ENCODE results near the gene DNM2.

DNA sequence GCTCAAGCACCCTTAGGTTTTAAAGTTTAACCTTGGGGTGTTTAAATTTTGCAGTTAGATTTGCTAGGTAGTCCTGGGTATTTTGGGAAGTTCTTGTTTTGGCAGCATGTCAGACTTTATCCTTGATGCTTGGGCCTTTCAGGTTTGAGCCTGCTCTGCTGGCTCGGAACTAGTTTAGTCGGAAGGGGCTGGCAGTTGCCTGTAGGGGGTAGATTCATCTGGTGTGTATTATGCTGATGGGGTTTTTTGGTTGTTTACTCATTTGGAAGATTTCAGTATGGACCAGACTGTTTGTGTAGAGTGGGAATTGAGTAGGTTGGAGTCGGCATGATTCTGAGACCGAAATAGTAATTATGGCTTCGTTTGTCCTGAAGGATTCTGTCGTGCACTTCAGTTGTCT, 48.6 kb upstream of the DNM2 start:
- TF ChIP-seq EP300 (IDR thresholded peaks at IDR 0.05), result no peak
- TF ChIP-seq POLR2A (IDR thresholded peaks at IDR 0.05), result no peak
- no peak for TF ChIP-seq CTCF (IDR thresholded peaks at IDR 0.05)
- no peak for TF ChIP-seq POLR2AphosphoS5 (IDR thresholded peaks at IDR 0.05)
